HL-60 (cell line): Measurements from ENCODE around the gene MR1.

ENCODE experiments used
- DNase-seq, 2 experiments: peaks; one replicate each; pipeline ENCODE4 v3.0.0-alpha.2; 2010 to 2020; ENCODE audit warnings: low read depth in 1 of 2, low spot score in 1 of 2
- H3K27ac ChIP-seq: fragments of 250-450 bp; sonication (Bioruptor Pico); replicated peaks from 2 replicates; pipeline ENCODE4 v1.5.1; 2020; ENCODE audit warnings: mild to moderate bottlenecking, moderate library complexity
- H3K27me3 ChIP-seq: fragments of 250-450 bp; sonication (Bioruptor Pico); 2 replicates; pipeline ENCODE4 v1.5.1; 2021; ENCODE audit warnings: mild to moderate bottlenecking, moderate library complexity; ENCODE audit not compliant: insufficient read depth, poor library complexity, severe bottlenecking
- H3K4me3 ChIP-seq: replicated peaks from 2 replicates; pipeline ENCODE4 v1.5.1; 2011; ENCODE audit warnings: mild to moderate bottlenecking, control low read depth, low read length; ENCODE audit not compliant: insufficient read depth
- GABPA ChIP-seq: IDR thresholded peaks from 2 replicates; pipeline ENCODE4 v1.6.1; 2012; ENCODE audit warnings: low read depth
- POLR2AphosphoS5 ChIP-seq: IDR thresholded peaks from 2 replicates; pipeline ENCODE4 v1.6.1; 2012; ENCODE audit warnings: low read depth
- SPI1 ChIP-seq: IDR thresholded peaks from 2 replicates; pipeline ENCODE4 v1.6.1; 2012; ENCODE audit warnings: low read depth, mild to moderate bottlenecking, borderline replicate concordance
- TF ChIP-seq, protein P1 (sequence below): IDR thresholded peaks from 2 replicates; pipeline ENCODE4 v1.6.1; 2012; ENCODE audit warnings: low read depth; ENCODE audit not compliant: insufficient replicate concordance
- TF ChIP-seq, protein P2 (sequence below): IDR thresholded peaks from one replicate; pipeline ENCODE4 v1.5.1; 2011; ENCODE audit warnings: low read length, control low read depth, inconsistent platforms; ENCODE audit not compliant: insufficient read depth

Gene MR1

DNA sequence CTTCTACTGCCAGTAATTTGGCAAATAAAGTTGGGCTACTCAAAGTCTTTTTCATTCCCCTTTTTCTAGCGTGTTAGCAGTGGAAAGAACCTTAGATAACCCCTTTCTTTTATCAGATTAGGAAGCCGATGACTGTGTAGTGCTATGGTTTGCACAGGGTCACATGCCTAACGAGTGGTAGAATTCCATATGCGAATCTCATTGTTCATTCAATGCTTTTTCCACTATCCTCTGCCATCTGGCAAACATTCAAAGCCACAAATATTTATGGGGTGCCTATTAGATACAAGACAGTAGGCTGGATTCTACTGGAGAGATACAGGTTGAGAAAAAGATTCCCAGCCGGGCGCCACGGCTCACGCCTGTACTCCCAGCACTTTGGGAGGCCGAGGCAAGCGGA is 39.9 kb downstream of the MR1 start:
- TF ChIP-seq GABPA (no peak), SPI1 (no peak), POLR2AphosphoS5 (no peak)
- TF ChIP-seq, protein P1, sequence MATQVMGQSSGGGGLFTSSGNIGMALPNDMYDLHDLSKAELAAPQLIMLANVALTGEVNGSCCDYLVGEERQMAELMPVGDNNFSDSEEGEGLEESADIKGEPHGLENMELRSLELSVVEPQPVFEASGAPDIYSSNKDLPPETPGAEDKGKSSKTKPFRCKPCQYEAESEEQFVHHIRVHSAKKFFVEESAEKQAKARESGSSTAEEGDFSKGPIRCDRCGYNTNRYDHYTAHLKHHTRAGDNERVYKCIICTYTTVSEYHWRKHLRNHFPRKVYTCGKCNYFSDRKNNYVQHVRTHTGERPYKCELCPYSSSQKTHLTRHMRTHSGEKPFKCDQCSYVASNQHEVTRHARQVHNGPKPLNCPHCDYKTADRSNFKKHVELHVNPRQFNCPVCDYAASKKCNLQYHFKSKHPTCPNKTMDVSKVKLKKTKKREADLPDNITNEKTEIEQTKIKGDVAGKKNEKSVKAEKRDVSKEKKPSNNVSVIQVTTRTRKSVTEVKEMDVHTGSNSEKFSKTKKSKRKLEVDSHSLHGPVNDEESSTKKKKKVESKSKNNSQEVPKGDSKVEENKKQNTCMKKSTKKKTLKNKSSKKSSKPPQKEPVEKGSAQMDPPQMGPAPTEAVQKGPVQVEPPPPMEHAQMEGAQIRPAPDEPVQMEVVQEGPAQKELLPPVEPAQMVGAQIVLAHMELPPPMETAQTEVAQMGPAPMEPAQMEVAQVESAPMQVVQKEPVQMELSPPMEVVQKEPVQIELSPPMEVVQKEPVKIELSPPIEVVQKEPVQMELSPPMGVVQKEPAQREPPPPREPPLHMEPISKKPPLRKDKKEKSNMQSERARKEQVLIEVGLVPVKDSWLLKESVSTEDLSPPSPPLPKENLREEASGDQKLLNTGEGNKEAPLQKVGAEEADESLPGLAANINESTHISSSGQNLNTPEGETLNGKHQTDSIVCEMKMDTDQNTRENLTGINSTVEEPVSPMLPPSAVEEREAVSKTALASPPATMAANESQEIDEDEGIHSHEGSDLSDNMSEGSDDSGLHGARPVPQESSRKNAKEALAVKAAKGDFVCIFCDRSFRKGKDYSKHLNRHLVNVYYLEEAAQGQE = no peak
- TF ChIP-seq, protein P2, sequence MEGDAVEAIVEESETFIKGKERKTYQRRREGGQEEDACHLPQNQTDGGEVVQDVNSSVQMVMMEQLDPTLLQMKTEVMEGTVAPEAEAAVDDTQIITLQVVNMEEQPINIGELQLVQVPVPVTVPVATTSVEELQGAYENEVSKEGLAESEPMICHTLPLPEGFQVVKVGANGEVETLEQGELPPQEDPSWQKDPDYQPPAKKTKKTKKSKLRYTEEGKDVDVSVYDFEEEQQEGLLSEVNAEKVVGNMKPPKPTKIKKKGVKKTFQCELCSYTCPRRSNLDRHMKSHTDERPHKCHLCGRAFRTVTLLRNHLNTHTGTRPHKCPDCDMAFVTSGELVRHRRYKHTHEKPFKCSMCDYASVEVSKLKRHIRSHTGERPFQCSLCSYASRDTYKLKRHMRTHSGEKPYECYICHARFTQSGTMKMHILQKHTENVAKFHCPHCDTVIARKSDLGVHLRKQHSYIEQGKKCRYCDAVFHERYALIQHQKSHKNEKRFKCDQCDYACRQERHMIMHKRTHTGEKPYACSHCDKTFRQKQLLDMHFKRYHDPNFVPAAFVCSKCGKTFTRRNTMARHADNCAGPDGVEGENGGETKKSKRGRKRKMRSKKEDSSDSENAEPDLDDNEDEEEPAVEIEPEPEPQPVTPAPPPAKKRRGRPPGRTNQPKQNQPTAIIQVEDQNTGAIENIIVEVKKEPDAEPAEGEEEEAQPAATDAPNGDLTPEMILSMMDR = no peak

DNA sequence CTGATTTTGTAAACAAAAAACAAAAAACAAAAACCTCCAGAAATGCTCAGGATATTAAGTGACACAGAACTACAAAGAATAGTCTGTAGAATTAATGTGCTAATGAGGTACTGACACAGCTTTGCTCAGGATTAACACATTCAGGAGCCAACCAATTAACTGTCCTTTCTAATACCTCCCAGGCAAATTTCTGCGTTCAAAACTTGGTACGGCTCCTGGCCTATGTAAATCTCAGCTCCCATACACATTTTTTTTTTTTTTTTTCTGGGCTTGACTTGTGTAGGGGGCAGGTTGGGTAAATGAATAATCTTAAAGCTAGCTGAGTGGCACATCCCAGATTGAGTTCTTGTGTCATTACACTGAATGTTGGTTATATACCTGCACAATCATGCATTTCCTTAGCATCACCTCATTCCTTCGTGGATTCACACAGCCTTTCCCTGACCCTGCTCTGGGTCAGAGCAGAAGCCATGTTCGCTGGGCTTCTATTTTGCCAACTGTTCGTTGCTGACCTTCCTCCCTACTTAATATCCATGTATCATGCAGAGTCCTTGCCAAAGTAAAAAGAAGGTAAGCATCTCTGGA is 42.1 kb downstream of the MR1 start:
- no peak for DNase-seq
- Histone ChIP-seq H3K27ac (no peak overlapping the region), H3K4me3 (no peak overlapping the region), H3K27me3 (no peaks in the 10 kb centered on the region)
- TF ChIP-seq SPI1 (no peak), POLR2AphosphoS5 (no peak), GABPA (no peak)
- TF ChIP-seq, protein P2 = no peak

More for the DNA sequence above, 39.9 kb downstream of the MR1 start:
- no peak for DNase-seq
- no peak overlapping the region for H3K4me3 ChIP-seq
- no peaks in the 10 kb centered on the region for H3K27me3 ChIP-seq
- no peak overlapping the region for H3K27ac ChIP-seq

DNA sequence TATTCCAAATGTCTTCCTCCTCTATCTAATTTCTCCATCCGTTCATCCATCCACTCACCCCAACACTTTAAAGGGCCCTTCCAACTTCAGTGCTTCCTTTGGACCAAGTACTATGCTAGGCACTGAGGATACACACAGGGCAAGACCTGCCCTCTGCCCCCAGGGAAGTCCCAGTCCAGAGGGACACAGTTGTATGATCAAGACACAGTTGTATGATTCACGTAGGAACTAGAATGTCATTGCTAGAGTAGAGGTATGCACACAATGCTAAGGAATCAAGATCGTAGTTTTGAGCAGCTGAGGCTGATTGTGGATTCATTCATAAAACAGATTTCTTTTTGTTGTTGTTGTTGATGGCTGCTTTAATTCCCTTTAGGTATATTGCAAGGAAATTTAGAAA is 43.1 kb downstream of the MR1 start:
- H3K4me3 ChIP-seq = no peak overlapping the region

More for the DNA sequence above, 43.1 kb downstream of the MR1 start:
- Histone ChIP-seq H3K27ac (no peak overlapping the region), H3K27me3 (no peaks in the 10 kb centered on the region)
- TF ChIP-seq SPI1 (no peak), GABPA (no peak), POLR2AphosphoS5 (no peak)
- TF ChIP-seq, protein P1 = no peak
- TF ChIP-seq, protein P2 = no peak
- DNase-seq = no peak
